ENCODE measurements around the gene JTB. TPM values are rescaled to one million over a fixed set of nuclear protein-coding genes. Genes with fewer than 3 reads are reported as not detected.

JTB gene
- total and polyA plus RNA-seq, 2 donors (not counting 1 experiment from before 2014, with no cell fraction given): 106 to 159 TPM

- Mint-ChIP-seq H3K27ac (peak overlapping the region; percentile 79), H3K4me3 (peak overlapping the region; percentile 85), H3K4me1 (peaks cover 33% of the 10 kb centered on the region), H3K9me3 (ENCODE audit: insufficient read depth) (no peaks in the 10 kb centered on the region), H3K27me3 (no peaks in the 10 kb centered on the region)
- ChIA-PET CTCF (interaction anchor here (0.6 to 6.2 kb wide), 21 partner anchors 8 to 474 kb away, joined by 3 to 103 read pairs (median 12); partner anchors contain the start of genes CREB3L4, DENND4B, JTB and SLC39A1), POLR2A (interaction anchor here (0.5 to 3.7 kb wide), 10 partner anchors 8 to 351 kb away, joined by 3 to 18 read pairs (median 8); partner anchors contain the start of genes CREB3L4, CRTC2, DENND4B and GATAD2B)
- peak overlapping the region; percentile 86 for H3K4me2 ChIP-seq (replicated peaks; ENCODE audit: low read depth, low read length, poor library complexity, severe bottlenecking)
- H3K27ac ChIP-seq (ENCODE audit: low read length in 2 of 2): peak overlapping the region in 1 of 2 donors; percentile 19
- peaks cover 20 to 33% of the 10 kb centered on the region in 2 donors for H3K4me1 ChIP-seq (ENCODE audit: control insufficient read depth in 2 of 2, insufficient read depth in 2 of 2, low read length in 2 of 2)
- no peaks in the 10 kb centered on the region for H3K27me3 ChIP-seq (replicated peaks in 1 of 4; ENCODE audit: control extremely low read depth in 1 of 4, control insufficient read depth in 3 of 4, insufficient read depth in 4 of 4, low read length in 3 of 4)
- 46% methylated on average over 6 of the region's 7 CpGs for WGBS (ENCODE audit: insufficient coverage)
- no peak overlapping the region for H3K4me3 ChIP-seq (ENCODE audit: control extremely low read depth in 1 of 5, extremely low read depth in 1 of 5, insufficient read depth in 1 of 5, low read depth in 2 of 5, low read length in 4 of 5)
- DNase-seq (no peak), ATAC-seq (ENCODE audit: low read depth) (peak; percentile 48)
- no peaks in the 10 kb centered on the region for H3K36me3 ChIP-seq (replicated peaks in 1 of 2; ENCODE audit: control extremely low read depth in 1 of 2, control insufficient read depth in 1 of 2, extremely low read depth in 1 of 2, insufficient read depth in 2 of 2, low read length in 1 of 2)
- no peaks in the 10 kb centered on the region for H3K9me3 ChIP-seq (ENCODE audit: control extremely low read depth in 1 of 3, control insufficient read depth in 2 of 3, insufficient read depth in 1 of 3, low read length in 2 of 3)
- H2AFZ ChIP-seq (ENCODE audit: insufficient read depth, low read depth, low read length, poor library complexity, severe bottlenecking): peak overlapping the region; percentile 87
- no peak overlapping the region for H3K9ac ChIP-seq (ENCODE audit: low read length)
- H3K79me2 ChIP-seq (ENCODE audit: control insufficient read depth, insufficient read depth, low read length): peaks cover 4% of the 10 kb centered on the region
- intact Hi-C loops (cut with micrococcal nuclease): loop anchor here (5.0 kb wide), 1 partner anchor 197 kb away; no protein-coding TSS in a partner anchor
- TF ChIP-seq EZH2 (IDR thresholded peaks at IDR 0.05; ENCODE audit: borderline replicate concordance, insufficient read depth, low read depth, low read length, poor library complexity, severe bottlenecking) (no peak), CTCF (IDR thresholded peaks at IDR 0.05) (no peak)
- no peaks in the 10 kb centered on the region for H4K20me1 ChIP-seq (ENCODE audit: control insufficient read depth, insufficient read depth, low read length, poor library complexity, severe bottlenecking)
Measured at GRCh38 chr1:153985341-153985912, 8.0 kb upstream of the JTB start.
